HG03108 (cell line): ENCODE data around the gene NTN1.

ENCODE experiments used
- ATAC-seq: cut with Tn5 transposase; IDR thresholded peaks from one replicate; pipeline ENCODE4 v1.9.1; 2021; ENCODE audit warnings: moderate library complexity; ENCODE audit not compliant: unreplicated experiment

Gene NTN1

DNA sequence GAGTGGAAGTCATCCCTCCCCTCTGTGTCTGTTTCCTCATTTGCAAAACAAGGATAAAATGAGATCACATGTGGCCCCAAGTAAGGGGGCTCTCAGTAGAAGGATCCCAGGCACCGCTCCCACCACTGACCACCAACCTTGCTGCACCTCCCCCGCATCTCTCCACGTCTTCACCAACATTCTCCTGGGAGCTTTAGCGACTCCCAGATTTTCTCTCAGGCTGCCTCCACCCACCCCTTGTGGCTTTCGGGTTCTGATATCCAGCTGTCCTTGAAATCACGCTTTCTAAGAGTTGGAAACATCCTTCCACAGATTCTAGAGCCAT lies 16.4 kb upstream of the NTN1 start:
- ATAC-seq, result no peak

GRCh38 chr17:9006175-9006767 lies 15.0 kb upstream of the NTN1 start:
- ATAC-seq, result no peak

DNA sequence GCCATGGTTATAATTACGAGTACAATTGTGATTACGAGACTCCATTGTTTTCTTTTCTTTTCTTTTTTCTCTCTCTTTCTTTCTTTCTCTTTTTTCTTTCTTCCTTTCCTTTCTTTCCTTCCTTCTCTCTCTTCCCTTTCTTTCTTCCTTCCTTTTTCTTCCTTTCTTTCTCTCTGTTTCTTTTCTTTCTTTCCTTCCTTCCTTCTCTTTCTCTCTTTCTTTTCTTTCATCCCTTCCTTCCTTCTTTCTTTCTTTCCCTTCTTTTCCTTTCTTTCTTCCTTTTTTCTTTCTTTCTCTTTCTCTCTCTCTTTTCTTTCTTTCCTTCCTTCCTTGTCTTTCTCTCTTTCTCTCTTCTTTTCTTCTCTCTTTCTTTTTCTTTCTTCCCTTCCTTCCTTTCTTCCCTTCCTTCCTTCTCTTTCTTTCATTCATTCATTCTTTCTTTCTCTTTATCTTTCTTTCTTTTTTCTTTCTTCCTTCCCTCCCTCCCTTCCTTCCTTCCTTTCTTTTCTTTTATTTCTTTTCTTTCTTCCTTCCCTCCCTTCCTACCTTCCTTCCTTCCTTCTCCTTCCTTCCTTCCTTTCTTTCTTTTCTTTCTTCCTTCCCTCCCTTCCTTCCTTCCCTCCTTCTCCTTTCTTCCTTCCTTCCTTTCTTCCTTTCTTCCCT lies 14.1 kb upstream of the NTN1 start:
- no peak for ATAC-seq

GRCh38 chr17:9009096-9009495 lies 12.2 kb upstream of the NTN1 start:
- ATAC-seq, result no peak

- no peak for ATAC-seq
Observed at GRCh38 chr17:9009737-9010136, 11.6 kb upstream of the NTN1 start.

DNA sequence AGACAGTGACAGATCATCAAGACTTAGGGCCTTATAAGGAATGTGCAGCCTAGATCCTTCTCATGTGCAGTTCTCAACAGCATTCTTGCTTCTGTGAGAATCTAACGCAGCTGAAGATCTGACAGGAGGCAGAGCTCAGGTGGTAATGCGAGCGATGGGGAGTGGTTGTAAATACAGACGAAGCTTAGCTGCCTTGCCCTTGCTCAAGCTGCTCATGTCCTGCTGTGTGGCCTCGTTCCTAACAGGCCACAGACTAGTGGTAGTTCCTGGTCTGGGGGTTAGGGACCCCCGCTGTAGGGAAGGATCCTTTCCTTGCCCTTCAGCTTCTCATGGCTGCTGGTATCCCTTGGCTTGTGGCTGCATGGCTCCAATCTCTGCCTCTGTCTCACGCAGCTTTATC lies 10.3 kb upstream of the NTN1 start:
- ATAC-seq, result no peak

DNA sequence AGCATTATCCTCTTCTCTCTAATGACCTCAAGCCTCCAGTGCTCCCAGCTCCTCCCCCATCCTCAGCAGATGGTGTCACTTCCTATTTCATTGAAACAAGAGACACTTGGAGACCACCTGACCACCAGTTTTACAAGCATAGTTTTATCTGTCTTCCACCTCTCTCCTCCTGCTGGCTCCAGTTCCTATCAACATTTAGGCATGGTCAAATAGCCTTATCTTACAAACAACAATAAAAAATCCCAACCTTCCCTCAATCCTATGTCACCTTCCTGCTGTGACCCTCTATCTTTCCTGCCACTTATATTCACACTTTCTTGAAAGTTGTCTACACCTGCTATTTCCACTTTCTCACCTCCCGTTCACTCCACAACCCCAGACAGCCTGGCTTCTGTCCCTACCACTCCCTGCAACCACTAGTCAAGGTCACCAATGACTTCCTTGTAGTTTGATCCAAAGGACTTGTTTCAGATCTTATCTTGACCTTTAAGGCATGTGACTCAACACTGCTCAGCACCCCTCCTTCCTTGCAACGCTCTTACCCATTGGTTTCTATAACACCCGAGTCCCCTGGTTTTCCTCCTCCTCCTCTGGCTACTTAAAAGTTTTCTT lies 4.3 kb upstream of the NTN1 start:
- ATAC-seq, result no peak

GRCh38 chr17:9018726-9019125 lies 2.6 kb upstream of the NTN1 start:
- no peak for ATAC-seq

DNA sequence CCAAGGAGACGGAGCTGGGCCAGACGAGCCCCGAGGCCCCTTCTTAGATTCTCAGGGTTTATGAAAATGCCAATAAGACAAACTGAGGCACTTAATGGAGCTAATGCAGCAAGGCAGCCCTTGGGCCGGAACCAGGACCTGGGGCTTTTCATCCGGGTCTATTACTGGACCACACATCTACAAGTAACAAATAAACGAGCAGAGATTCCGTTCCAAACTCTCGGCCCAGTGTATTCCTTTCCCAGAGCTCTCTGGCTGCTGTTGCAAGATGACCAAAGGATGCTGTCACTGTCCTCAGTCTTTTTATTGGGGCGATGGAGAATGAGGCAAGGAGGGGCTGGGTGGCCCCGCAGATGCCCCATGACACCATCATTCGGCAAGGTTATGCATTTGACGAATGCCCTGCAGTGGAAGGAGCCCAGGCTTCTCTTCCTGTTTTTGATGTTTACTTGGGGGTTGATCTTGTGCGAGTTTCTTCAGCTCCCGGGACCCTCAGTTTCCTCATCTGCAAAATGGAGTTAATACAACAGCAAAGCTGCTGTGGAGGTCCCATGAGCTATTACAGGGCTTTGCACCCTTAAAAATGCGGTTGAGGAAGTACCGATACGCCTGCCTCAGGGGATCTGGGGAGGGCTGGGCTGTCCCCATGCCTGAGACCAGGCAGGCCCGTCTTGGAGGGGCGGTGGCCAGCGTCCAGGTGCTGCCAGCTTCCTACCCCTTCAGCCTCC lies 1.1 kb upstream of the NTN1 start:
- no peak for ATAC-seq

DNA sequence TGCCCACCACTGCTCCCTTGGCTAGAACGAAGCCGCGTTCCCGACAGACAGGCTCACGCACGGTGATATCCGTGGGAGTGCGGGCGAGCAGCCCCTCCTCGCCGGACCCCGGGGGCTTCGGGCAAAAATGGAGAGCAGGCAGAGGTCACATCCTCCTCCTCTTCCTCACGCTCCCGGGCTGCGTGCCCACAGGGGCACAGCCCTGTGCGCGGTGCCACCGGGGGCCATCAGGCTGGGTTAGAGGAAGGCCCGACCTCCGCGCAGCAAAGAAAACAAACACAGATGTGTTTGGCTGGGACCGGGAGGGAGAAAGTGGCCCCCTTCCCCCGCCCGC lies 519 bp upstream of the NTN1 start:
- ATAC-seq, result no peak

DNA sequence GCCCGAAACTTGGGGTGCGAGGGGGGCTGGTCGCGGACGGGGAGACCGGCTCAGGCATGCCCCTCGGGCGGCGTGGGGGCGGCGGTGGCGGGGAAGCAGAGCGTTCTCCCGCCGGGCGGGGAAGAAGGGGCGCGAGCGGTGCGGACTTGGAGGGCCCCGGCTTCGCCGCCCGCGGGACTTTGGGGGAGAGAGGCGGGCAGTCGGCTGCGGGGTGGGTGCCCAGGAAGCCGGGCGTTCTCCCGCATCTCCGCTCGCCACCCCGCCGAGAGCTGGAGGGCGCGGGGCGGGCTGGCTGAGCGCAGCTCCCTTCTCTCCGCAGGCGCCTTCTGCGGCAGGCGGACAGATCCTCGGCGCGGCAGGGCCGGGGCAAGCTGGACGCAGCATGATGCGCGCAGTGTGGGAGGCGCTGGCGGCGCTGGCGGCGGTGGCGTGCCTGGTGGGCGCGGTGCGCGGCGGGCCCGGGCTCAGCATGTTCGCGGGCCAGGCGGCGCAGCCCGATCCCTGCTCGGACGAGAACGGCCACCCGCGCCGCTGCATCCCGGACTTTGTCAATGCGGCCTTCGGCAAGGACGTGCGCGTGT lies 772 bp downstream of the NTN1 start:
- no peak for ATAC-seq

- no peak for ATAC-seq
Observed at GRCh38 chr17:9022573-9023391, 1.5 kb downstream of the NTN1 start.

DNA sequence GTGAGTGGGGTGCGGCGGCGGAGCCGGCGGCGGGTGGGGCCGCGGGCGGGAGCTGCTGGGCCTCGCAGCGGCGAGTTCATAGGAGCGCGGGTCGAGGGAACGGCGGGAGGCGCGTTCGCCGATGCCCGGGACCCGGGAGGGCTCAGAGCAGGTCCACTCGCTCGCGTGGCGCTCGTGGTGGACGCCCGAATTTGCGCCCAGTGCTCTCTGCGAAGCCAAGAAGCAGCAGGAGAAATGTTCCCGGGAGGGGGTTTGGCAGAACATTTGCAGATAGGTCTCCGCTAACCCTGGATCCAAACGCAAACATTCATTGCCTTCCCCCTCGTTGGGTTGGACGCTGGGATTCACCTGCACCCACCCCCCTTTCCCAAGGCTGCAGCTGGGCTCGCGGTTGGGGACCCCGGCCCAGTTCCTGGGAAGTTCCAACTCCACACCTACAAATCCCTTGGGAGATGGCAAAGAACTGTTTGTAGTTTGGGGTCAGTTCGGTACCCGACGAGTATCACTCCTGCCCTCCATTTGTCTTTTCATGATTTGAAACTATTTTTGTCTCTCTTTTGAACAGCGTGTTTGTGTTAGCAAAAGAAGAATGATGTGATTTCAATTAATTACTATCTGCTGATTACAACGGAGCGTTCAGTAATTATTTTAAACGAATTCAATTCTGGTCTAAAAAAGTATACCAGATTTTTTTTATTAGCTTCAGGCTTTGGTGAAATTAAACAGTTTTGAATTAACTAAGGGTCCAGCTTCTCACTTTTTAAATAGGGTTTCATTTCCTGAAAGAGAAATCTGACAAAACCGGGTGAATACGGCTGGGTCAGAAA lies 2.3 kb downstream of the NTN1 start:
- no peak for ATAC-seq

DNA sequence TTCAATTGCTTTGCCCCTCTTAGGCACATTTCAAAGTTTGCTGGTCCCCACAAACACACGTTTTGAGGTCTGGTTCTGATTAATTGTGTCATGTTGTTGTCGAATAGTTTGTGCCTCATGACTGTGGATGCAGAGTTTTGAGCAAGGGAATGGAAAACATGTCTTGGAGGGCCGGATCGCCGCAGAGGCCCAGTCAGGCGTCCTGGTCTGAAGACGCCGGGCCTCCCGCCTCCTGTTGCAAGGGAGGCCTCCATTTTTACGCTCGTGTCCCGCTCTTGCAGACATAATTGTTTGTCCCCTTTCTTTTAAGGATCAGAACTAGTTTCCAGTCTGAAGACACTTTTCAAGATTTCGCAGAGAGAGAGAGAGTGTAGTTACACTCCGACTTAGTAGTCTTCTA lies 3.2 kb downstream of the NTN1 start:
- ATAC-seq, result no peak

GRCh38 chr17:9026741-9027140 lies 5.4 kb downstream of the NTN1 start:
- ATAC-seq, result no peak

DNA sequence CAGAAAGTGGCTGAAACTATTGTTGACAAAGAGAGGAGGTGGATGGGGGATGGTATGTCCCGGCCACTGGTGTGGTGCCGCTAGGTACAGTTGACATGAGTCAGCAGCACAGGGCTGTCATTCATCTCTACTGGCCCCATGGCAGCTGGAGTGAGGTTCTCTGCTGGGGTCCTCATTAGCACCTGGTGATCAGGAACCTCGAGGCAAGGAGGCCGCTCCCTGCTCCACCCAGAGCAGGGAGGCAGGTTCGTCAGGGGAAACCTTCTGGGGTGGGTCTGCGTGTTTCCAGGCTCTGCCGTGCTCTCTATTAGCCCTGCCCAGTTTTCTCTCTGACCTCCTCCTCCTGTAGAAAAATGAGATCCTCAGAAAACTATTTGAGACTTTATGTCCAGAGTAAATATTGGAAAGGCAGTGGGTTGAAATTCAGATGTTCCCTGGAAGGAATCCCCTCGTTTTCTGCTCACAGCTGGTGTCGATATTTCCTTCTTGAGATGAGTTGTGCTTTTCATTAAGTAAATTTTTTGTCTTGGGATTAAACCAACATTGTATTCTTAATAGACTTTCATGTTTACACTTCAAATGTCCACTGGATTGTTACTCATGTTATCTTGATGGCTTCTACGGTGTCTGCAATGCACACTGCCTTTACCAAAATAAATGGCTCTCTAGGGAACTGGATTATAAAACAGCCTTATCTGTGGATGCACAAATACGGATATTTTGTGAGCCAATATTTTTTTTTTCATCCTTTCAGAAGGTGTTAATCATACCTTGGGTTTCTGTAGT lies 7.1 kb downstream of the NTN1 start:
- no peak for ATAC-seq

- ATAC-seq, result no peak
Observed at GRCh38 chr17:9028988-9029570, 7.8 kb downstream of the NTN1 start.

GRCh38 chr17:9032151-9032550 lies 10.8 kb downstream of the NTN1 start:
- no peak for ATAC-seq

DNA sequence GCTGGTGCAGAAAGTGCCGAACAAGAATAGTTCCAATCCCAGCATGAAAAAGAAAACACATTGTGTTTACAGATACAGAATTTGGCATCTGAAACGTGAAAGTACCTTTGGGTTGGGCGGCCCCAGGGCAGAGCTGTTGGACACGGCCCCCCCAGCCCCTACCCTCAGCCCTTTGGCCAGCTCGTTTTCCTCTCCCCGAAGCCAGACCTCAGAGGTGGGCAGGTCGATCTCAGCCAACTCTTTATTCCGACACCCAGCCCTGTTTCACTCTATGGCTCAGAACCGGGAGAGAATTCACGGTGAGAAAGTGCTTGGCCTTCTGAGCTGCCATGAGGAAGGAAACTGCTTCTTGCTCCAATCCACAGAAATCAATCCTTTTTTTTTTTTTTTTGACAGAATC lies 11.3 kb downstream of the NTN1 start:
- ATAC-seq, result no peak
